ENCODE results near the gene MARCKSL1.

DNA sequence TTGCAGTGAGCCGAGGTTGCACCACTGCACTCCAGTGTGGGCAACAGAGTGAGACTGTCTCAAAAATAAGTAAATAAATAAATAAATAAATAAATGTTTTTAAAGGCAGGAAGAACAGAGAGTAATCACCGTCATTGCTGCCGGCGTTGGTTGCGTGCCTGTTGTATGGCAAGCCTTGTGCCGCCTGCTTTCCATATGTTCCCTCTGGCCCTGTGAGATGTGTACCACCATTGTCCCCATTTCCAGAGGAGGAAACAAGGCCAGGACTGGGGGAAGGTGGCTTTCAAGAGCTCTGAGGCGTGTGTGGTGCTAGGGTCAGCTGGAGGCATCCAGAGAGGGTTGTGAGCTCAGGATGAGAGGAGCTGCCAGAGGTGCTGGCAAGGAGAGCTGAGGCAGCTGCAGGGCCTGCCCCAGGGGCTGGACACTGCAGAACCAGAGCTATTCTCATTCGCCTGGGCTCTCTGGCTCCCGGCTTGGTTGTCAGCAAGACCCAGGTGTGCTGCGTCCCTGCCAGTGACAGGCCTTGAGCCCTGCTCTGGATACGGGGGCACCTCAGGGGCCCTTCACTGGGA lies 5.2 kb upstream of the MARCKSL1 start:
- TF ChIP-seq, protein P1, sequence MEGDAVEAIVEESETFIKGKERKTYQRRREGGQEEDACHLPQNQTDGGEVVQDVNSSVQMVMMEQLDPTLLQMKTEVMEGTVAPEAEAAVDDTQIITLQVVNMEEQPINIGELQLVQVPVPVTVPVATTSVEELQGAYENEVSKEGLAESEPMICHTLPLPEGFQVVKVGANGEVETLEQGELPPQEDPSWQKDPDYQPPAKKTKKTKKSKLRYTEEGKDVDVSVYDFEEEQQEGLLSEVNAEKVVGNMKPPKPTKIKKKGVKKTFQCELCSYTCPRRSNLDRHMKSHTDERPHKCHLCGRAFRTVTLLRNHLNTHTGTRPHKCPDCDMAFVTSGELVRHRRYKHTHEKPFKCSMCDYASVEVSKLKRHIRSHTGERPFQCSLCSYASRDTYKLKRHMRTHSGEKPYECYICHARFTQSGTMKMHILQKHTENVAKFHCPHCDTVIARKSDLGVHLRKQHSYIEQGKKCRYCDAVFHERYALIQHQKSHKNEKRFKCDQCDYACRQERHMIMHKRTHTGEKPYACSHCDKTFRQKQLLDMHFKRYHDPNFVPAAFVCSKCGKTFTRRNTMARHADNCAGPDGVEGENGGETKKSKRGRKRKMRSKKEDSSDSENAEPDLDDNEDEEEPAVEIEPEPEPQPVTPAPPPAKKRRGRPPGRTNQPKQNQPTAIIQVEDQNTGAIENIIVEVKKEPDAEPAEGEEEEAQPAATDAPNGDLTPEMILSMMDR (IDR thresholded peaks at IDR 0.05): no peak
- no peak for TF ChIP-seq POLR2A (IDR thresholded peaks at IDR 0.05)
- TF ChIP-seq EP300 (IDR thresholded peaks at IDR 0.05): no peak

All from upper lobe of left lung (tissue), 4 donors.